GM21529 (cell line): Measurements from ENCODE around the gene NCKAP1.
"Not testable (repeated sequence)": the region's sequence is repeated elsewhere in the genome, so short reads cannot be mapped to it uniquely, and the experiment has no call there.

ENCODE experiments used
- ATAC-seq: cut with Tn5 transposase; IDR thresholded peaks from one replicate; pipeline ENCODE4 v1.9.1; 2021; ENCODE audit not compliant: unreplicated experiment

NCKAP1 gene

DNA sequence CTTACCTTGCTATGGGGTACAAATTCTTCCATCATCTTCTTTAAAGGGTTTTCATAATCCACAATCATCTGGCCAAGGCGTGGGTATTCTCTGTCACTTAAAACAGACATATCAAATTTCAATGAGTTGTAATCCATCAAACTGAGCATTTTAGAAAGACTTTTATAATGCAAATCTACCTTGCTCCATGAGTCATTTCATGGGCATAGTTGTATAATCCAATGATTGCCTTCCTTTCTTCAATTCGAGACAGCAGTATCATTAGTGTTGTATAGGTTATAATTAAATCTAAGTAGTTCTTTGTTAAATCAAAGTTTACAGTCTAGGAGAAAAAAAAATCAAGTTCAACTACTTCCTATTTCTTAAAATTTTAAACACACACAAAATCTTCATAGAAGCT lies 36.3 kb downstream of the NCKAP1 start:
- ATAC-seq, result no peak

DNA sequence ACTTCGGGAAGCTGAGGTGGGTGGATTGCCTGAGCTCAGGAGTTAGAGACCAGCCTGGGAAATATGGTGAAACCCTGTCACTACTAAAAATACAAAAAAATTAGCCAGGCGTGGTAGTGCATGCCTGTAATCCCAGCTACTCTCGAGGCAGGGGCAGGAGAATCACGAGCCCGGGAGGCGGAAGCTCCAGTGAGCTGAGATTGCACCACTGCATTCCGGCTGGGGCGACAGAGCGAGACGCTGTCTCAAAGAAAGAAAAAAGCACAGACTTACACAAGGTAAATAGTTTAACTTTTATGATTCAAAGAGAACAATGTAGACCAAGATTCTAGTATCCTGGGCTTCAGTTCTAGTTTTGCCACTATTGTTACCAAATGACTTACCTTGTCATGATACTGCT lies 37.4 kb downstream of the NCKAP1 start:
- no peak for ATAC-seq

DNA sequence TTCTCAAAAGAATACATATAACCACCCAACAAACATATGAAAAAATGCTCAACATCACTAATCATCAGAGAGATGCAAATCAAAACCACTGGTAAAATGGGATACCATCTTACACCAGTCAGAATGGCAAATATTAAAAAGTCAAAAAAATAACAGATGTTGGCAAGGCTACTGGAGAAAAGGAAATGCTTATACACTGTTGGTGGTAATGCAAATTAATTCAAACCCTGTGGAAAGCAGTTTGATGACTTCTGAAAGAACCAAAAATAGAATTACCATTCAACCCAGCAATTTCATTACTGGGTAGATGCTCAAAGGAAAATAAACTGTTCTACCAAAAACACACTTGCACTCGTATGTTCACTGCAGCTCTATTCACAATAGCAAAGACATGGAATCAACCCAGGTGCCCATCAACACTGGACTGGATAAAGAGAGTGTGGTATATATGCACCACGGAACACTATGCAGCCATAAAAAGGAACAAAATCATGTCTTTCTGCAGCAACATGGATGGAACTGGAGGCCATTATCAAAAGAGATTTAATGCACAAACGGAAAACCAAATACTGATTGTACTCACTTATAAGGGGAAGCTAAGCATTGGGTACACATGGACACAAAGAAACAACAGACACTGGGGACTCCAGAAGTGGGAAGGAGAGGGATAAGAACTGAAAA lies 38.8 kb downstream of the NCKAP1 start:
- no peak for ATAC-seq

DNA sequence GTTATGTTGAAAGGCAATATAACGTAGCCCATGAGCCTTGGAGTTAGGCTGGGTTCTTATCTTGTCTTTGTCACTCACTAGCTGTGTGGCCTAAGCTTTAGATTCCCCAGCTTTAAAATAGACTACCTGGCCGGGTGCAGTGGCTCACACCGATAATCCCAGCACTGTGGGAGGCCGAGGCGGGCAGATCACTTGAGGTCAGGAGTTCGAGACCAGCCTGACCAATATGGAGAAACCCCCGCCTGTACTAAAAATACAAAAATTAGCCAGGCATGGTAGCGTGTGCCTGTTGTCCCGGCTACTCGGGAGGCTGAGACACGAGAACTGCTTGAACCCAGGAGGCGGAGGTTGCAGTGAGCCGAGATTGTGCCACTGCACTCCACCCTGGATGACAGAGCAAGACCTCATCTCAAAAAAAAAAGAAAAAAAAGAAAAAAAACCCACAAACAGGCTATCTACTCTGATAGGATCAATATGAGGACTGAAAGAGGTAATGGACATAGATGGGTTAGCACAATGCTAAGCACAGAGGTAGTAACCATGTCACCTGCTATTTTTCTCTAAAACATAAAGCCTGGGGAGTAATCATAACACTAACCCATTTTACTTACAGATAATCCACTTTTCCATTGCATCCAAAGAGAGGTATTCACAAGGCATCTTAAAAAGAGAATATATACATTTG lies 43.9 kb downstream of the NCKAP1 start:
- ATAC-seq, result no peak

DNA sequence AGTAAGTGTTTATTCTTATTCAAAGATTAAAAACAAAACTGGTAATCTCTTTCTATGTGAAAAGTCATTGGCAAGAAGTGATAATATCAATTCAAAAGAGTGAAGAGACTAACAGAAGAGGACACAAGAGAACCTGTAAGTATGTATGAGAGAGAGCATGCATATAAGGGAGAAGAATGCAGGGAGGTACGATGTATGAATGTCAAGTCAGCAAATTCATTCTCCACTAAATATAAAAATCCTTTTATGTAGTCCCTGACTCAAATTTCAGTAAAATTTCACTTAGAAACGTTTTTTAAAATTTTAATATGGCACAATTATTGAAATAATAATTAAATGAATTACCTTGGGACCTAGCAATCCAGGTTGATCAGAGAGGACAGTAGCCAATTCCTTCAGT lies 55.3 kb downstream of the NCKAP1 start:
- no peak for ATAC-seq

DNA sequence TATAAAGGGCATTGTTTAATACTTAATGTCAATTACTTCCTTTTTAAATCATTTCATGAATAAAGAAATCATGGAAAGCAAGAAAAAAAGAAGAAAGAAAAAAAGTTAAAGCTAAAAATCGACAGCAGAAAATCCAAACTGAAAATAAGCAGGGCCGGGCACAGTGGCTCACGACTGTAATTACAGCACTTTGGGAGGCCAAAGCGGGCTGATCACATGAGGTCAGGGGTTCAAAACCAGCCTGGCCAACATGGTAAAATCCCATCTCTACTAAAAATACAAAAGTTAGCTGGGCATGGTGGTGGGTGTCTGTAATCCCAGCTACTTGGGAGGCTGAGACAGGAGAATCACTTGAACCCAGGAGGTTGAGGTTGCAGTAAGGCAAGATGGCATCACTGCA lies 56.8 kb downstream of the NCKAP1 start:
- not testable (repeated sequence) for ATAC-seq

DNA sequence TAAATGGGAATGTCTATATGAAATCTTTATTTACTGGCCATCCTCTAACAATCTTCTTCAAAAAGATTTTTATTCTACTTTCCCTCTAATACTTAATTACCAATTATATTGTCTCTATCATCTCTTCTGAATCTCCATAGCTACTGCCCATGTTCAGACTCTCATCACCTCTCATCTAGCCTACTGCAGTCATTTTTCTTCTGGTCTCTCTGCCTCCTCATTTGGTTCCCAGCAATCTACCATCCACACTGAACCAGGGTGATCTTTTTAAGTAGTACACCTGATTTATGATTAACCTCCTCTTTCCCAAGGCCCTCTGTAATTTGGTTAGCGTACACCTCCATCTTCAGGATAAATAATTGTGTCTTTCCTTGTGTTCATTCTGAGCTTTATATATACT lies 57.6 kb downstream of the NCKAP1 start:
- ATAC-seq, result no peak

DNA sequence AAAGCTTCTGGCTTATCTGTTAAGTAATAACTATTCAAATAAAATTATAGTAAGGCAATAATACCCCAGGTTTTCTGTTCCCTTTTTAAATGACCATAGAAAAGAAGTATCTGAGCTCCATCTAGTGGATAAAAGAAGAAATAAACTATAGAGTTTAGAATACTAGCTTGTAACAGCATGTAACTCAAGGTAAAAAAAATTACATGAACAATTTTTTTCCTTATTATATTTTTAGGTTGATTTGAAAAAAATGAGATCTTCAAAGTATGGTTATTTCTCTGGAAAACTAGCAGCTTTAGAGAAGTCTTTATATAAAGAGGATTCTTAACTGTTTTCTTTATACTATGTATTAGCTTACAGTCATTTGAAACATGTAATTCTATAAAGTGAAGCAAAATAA lies 58.1 kb downstream of the NCKAP1 start:
- ATAC-seq, result peak; percentile 73

DNA sequence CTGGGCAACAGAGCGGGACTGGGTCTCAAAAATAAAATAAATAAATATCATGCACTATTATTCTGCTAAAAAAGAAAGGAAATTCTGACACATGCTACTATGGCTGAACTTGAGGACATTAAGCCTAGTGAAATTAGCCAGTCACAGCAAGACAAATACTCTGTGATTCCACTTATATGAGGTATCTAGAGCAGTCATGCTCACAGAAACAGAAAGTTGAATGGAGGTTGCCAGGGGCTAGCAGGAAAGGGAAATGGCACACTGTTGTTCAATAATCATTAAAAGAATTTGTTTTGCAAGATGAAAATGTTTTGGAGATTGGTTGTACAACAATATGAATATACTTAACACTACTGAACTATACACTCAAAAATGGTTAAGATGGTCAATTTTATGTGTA lies 60.8 kb downstream of the NCKAP1 start:
- peak; percentile 52 for ATAC-seq

DNA sequence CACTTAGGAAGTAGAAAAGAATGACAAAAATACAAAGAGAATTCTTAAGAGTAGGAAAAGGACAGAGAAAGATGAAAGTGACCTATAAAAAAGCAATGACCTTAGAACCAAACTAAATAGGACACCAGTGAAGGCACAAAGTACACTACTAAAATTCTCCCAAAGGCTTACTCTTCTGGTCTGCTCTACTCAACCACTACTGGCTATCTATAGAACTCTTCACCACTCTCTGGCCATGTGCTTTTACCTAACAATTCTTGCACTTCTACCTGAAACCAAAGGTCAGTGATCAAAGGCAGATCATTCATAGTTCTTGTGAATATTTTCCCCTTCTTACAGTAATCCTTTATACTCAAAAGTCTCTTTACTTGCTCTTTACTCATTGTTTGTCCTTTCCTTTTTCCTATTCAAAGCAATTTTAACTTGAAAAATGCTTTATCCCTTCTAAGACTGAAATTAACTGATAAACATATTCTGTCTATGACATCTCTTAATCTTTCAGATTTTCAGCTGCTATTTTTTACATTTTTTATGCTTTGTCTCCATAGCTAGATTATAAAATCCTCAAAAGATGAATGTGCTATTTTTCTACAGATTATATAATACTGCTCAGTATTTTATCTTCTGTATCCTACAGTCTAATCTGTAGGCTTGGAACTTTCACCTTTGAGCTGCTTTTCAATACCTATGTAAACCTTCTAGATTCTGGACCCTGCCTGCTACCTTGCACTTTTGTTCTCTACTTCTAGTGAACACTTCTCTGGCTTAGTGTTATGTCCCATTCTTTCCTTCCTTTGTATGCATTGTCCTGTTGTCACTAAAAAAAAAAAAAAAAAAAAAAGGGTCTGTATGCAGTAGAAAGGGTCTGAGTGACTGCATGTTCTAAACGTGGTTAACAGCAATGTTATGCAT lies 64.6 kb downstream of the NCKAP1 start:
- ATAC-seq, result no peak

DNA sequence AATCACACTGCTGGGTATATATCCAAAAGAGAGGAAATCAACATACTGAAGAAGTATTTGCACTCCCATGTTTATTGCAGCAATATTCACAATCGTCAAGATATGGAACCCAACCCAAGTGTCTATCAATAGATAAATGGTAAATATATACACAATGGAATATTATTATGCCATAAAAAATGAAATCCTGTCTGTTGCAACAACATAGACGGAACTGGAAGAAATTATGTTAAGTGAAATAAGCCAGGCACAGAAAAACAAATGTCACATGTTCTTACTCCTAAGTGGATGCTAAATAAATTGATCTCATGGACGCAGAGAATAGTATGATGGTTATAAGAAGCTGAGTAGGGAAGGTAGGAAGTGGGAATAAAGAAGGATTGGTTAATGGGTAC lies 65.7 kb downstream of the NCKAP1 start:
- ATAC-seq, result no peak

DNA sequence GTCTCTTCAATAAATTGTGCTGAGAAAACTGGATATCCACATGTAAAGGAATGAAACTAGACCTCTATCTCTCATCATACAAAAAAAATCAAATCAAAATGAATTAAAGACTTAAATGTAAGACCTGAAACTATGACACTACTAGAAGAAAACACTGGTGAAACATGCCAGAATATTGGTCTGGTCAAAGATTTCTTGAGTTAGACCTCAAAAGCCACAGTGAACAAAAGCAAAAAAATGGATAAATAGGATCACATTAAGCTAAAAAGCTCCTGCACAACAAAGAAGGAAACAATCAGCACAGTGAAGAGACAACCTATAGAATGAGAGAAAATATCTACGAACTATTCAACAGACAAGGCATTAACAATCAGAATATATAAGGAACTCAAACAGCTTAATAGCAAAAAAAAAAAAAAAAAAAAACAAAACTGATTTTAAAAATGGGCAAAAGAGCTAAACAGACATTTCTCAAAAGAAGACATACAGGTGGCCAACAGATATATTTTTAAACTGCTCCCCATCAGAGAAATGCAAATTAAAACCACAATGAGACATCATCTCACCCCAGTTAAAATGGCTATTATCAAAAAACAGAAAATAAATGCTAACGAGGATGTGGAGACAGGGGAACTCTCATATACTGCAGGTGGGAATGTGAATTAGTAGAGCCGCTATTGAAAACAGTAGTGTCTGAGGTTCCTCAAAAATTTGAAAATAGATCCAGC lies 66.3 kb downstream of the NCKAP1 start:
- peak; percentile 48 for ATAC-seq

DNA sequence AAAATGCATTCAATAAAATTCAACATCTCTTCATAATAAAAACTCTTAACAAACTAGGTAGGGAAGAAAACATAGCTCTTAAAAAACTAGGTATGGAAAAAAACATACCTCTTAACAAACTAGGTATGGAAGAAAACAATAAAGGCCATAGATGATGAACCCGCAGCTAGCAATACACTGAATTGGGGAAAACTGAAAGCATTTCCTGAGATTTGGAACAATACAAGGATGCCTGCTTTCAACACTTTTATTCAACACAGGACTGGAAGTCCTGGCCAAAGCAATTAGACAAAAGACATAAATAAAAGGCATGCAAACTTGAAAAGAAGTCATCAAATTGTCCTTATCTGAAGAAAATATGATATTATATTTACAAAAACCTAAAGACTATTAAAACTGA lies 67.8 kb downstream of the NCKAP1 start:
- no peak for ATAC-seq

DNA sequence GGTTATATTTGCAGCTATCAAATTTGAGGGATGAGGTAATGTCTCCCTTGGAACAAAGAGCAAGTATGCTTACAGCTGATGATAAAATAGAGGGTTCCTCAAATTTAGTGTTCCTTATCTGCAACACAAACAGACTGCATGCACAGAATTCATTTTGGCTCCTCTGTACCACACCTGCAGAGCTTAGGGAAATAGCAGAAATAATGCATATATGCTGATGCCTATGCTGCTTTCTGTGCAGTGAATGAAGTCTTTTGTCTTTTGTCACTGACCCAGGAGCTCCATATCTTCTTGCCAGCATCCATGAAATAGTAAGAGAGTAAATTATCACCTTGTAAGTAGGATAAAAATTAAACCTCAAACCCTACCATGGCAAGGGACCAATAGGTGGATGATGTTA lies 69.8 kb downstream of the NCKAP1 start:
- no peak for ATAC-seq

DNA sequence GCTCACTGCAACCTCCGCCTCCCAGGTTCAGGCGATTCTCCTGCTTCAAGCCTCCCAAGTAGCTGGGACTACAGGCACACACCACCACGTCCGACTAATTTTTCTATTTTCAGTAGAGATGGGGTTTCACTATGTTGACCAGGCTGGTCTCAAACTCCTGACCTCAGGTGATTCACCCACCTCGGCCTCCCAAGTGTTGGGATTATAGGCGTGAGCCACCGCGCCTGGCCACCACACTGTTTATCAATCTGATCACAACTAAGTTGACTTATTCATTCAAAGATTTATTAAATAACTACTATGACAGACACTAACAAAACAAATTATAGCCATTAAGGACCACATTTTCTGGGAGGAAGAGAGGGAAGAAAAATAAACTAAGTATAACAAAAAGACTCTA lies 71.9 kb downstream of the NCKAP1 start:
- ATAC-seq, result not testable (repeated sequence)

DNA sequence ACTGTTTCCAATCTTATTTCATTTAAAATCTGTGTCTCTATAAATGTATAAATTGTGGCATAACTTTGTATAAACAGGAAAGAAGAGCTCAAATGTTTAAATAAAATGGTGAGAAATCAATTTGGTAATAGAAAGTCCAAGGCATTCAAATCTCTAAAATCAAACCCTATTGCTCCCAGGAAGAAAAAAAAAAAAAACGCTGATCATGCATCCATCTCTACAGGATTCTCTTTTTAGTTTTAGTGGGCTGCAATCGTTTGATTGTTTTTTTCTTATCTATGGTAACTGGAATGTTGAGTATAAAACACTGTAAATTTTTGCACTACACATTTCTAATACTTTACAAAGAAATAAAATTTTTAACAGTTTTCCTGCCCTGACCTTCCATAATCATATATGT lies 75.6 kb downstream of the NCKAP1 start:
- no peak for ATAC-seq

DNA sequence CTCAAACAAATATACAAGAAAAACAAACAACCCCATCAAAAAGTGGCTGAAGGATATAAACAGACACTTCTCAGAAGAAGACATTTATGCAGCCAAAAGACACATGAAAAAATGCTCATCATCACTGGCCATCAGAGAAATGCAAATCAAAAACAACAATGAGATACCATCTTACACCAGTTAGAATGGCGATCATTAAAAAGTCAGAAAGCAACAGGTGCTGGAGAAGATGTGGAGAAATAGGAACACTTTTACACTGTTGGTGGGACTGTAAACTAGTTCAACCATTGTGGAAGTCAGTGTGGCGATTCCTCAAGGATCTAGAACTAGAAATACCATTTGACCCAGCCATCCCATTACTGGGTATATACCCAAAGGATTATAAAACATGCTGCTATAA lies 77.4 kb downstream of the NCKAP1 start:
- ATAC-seq, result not testable (repeated sequence)

DNA sequence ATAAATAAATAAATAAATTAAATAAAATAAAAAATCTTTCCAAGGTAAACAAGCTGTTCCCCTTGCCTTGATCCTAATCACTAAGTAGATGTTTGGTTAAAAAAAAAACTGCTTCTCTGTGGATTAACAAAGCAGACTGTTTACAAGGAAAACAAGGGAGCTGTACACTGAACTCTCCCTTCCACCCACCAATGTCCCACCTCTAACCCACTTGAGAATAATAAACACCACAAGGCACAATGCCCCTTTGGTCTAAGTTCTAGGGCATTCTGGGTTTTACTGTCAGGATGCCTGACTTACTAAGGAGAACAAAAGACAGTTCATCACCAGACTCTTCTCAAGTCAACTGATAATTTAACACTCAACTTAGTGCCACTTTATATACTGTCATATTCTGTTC lies 83.5 kb downstream of the NCKAP1 start:
- no peak for ATAC-seq

DNA sequence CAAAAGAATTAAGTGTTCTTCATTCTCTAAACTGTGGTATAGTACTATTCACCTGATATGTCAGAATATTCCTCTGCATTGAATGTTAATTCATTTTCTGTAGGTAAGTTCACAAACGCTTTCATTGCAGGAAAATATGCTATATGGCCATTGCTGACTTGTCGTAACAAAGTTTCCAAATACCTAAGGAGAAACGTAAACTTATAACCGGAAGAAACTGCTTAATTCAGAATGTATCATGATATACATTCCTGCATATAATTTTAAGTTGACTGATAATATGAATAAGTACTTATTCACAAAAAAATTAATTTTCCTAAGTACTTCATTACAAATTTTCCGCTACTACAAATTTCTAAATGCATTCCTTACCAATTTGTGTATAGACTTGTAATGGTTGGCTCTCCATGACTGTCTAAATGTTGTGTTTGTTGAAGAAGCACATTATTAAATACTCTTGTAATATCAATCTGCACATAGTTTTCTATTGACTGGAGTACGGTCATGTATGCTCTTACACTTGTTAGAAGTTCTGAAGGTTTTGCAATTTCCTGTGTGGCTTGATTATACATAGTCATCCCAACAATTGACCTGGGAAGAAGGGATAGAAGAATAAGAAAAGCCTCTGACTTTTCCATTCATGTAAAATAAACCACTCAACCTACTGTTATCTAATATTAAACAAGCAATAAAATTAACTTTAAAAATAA lies 85.4 kb downstream of the NCKAP1 start:
- ATAC-seq, result no peak

DNA sequence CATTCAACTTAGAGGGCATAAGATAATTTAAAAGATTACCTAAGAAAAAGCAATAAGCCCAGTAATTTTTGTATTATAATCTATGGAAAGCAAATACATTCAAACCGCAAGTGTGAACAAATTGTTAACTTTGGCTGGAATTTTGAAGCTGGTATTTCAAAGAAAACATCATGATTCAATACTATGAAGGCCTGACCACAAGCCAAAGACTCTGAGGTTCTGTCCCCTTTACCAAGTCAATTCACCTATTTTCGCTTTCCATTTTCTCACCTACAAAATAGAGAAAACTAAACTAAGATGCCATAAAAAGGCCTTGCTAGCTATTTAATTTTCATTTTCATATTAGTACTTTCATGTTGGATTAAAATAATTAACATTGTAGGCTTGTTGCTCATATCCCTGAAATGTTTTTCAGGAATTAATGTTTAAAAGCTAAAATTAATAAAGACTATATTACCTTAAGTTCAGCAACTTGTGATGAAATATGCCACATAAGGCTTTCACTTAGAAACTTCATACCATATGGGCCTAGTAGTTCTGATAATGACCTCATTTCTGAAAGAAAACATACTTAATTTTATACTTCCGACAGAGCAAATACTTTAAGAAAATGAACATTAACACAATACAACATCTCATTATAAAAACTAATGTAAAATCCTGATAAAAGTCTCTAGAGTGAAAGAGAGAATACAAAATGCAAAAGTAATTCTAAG lies 86.2 kb downstream of the NCKAP1 start:
- peak; percentile 65 for ATAC-seq
